SIG-M5 (cell line): ENCODE data around the gene JPT1.

Experiments
- DNase-seq: peaks from one replicate; lab custom pipeline; 2025; lab: John Stamatoyannopoulos, UW

Gene JPT1

DNA sequence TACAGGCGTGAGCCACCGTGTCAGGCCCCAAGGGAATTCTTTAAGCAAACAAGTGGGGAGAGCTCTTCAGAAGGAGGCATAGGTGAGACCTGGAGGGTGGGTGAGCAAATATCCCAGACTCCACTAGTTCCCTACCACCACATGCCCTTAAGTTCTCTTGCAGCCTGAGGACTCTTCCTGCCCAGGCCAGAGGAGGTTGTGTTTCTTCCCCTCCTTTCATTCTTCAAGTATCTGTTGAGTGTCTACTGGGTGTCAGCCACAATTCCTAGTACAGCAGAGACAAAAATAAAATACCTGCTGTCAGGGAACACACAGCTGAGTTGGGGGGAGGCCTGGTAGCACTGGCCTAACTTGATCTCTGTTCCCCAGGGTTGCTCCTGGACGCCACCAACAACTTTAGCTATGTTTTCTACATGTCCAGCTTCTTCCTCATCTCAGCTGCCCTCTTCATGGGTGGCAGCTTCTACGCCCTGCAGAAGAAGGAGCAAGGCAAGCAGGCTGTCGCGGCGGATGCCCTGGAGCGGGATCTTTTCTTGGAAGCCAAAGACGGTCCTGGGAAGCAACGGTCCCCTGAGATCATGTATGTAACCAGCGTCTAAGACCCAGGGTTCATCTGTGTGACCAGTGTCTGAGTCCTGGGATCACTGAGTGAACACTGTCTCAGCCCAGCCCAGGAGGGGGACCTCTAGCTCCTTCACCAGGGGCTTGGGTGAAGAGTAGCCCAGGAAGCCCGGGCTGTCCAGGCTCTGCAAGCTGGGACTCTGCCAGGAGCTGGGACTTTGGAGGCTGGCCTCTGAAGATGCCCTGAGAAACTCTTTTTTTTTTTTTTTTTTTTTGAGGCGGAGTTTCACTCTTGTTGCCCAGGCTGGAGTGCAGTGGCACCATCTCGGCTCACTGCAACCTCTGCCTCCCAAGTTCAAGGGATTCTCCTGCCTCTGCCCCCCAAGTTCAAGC, 50.4 kb downstream of the JPT1 start:
- DNase-seq = no peak

DNA sequence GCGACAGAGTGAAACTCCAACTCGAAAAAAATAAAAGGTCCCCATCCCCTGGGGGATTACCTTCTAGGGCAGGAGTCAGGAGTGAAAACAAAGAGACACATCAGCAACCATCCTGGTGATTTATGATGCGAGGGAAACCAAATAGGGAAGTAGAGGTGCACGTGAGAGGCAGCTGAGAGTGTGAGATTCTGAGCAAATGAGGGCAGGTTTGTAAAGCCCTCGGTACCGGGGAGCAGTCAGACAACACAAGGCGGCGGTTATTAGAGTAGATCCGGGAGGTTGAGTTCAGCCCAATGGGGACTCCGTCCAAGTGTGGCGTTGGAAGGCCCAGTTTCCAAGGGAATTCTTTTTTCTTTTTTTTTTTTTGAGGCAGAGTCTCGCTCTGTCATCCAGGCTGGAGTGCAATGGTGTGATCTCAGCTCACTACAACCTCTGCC, 51.9 kb downstream of the JPT1 start:
- DNase-seq = no peak

DNA sequence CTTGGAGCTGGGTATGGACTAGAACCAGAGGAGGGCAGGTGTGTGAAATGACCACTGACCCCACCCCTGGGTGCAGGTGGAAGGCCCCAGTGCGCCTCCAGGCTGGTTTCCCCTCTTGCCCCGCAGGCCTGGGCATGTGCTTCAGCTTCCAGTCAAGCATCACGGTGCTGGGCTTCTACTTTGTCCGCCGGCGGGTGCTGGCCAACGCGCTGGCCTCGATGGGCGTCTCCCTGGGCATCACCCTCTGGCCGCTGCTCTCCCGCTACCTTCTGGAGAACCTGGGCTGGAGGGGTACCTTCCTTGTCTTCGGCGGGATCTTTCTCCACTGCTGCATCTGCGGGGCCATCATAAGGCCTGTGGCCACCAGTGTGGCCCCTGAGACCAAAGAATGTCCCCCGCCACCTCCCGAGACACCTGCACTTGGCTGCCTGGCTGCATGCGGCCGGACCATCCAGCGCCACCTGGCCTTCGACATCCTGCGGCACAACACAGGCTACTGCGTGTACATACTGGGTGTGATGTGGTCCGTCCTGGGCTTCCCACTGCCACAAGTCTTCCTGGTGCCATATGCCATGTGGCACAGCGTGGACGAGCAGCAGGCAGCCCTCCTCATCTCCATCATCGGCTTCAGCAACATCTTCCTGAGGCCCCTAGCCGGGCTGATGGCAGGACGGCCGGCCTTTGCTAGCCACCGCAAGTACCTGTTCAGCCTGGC, 54.3 kb downstream of the JPT1 start:
- no peak for DNase-seq

DNA sequence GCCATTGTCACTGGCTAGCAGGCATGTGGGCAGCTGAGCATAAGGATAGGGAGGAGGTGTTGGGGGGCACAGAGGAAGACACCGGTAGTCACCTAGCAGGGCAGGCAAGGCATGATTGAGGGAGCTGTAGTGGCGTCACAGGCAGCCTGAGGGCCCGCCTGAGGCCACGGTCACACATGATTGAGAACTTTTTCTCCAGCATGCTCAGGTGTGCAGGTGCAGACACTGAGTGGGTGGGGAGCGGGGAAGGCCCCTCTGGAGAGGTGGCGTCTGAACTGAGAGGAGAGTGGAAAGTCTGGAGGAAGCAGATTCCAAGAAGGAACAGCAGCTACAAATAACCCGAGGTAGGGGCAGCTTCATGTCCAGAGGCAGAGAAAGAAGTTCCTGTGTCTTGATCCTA, 55.5 kb downstream of the JPT1 start:
- no peak for DNase-seq

DNA sequence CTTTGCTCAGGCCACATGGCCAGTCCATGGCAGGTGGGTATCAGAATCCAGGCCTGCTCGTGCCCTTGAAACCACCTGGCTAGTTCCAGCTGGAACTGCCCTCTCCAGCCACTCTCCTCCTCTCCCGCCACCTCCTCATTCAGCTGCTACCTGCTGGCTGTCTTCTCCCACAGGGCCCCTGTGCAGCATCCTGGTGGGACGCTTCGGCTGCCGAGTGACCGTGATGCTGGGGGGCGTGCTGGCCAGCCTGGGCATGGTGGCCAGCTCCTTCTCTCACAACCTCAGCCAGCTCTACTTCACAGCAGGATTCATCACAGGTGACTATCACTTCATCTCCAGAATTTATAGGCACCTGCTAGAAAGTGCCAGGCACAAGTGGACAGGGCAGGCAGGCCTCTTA, 56.4 kb downstream of the JPT1 start:
- DNase-seq = no peak

DNA sequence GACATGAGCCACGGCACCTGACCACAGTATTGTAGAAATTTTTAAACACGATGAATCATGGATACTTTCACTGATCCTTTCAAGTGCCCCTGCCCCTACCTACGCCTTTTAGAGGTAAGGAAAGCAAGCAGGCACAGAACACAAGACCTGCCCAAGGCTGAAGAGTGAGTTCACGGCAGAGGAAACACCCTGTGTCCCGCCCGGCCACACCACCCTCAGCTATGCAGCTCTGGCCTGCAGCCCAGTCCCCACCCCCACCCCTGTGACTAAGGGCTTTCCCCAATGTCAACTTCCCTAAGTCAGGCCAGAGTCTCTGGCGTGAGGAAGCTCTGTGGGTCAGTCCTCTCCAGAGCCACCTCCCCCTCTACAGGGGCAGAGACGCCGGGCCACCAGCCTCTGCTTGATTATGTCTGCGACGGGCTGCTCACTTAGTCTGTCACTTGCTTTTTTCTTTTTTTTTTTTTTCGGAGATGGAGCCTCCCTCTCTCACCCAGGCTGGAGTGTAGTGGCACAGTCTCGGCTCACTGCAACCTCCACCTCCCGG, 58.2 kb downstream of the JPT1 start:
- no peak for DNase-seq

DNA sequence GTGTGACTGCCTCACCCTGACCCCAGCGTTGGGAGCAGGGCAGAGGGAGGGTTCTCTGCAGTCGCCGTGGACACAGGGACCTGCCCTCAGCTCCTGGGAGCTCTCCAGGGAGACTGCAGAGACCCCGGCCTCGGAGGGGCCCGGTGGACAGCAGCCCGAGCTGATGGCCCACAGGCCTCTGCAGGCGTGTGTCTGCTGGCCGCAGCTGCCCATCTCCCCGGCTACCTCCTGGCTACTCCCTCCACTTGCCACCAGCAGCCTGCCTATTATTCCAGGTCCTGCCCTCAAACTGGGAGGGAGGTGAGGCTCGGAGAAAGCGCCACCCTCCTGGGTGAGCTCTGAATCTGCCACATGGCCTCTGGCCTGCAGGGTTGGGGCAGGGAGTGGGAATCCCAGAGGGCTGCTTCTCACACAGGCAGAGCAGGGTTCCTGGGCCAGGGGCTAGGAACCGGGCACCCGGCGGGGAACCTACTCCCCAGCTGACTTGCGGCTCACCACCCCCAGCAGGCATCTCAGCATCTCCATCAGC, 59.4 kb downstream of the JPT1 start:
- no peak for DNase-seq

DNA sequence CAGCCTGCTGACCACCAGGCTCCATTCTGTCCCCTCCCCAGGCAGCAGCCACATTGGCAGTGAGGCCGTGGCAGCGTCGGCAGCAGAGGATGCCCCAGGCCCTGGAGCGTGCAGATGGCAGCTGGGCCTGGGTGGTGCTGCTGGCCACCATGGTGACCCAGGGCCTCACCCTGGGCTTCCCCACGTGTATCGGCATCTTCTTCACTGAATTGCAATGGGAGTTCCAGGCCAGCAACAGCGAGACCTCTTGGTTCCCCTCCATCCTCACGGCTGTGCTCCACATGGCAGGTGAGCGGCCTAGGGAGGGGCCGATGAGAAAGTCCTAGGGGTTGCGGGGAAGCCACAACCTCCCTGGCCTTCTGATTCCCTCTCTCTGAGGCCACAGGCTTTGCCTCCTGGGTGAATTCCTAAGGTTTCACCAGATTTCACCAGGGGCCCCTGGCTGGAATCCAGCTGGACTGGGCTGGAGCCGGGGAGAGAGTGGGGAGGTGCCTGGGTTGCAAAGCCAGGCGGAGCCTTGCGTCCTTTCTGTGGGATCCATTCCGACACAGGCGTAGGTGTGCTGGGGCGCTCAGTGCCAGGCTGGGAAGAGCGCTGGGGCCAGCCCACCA, 60.7 kb downstream of the JPT1 start:
- no peak for DNase-seq

DNA sequence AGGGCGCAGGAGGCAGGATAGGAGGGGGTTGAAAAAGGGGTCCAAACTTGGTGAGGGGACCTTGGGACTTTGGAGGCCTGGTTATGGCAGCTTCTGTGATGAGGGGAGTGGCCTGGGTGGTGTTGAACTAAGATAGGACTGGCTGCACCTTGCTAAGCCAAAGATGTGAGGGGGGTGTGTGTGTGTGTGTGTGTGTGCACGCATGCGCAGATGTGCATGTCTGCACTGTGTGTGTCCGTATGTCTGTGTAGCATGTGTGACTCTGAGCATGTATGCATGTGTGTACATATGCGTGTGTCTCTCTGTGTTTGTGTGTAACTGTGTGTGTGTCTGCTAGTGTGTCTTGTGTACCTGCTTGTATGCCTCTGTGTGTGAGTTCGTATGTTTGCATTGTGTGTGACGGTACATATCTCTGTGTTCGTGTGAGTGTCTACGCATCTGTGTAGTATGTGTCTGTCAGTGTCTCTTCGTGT, 62.4 kb downstream of the JPT1 start:
- no peak for DNase-seq

DNA sequence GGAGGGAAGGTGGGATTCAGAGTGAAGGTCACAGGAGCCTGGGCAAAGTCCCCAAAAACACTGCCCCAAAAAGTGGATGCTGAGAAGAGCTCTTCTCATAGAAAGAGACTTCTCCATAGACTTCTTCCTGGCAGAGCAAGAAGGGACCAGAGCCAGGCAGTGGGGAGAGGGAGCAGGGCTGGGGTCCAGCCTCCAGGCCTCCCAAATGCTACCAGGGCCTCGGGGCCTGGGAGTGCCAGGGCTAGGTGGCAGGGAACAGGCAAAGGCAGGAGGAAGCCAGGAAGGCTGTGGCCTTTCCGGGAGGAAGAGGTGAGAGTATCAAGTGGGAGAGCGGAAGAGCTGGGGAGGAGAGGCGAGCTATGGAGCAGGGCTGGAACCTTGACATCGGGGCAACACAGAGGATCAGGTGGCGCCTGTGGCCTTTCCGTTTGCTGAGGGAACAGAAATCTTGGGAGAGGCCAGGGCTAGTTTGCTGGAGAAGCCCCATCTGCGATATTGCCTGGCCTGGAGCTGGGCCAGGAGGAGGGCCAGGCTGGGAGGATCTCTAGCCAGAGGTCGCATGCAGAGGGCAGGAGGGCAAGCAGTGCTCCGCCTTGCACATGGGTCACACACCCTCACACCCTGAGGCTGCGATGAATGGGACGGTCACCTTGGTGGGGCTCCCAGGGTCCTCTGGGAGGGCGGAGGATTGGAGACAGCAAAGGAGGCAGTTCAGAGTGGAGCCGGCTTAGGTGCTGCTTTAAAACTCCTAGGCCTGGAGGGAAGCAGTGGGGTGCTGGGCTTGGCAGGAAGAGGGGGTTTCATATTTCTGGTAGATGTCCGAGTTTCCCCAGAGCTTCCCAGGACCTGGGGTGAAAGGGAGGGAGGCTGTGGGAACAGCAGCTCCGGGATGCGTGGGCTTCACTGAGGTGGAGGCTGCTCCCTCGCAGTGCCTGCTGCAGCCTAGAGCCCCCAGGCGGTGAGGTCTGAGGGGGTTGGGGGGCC, 63.1 kb downstream of the JPT1 start:
- DNase-seq = no peak

DNA sequence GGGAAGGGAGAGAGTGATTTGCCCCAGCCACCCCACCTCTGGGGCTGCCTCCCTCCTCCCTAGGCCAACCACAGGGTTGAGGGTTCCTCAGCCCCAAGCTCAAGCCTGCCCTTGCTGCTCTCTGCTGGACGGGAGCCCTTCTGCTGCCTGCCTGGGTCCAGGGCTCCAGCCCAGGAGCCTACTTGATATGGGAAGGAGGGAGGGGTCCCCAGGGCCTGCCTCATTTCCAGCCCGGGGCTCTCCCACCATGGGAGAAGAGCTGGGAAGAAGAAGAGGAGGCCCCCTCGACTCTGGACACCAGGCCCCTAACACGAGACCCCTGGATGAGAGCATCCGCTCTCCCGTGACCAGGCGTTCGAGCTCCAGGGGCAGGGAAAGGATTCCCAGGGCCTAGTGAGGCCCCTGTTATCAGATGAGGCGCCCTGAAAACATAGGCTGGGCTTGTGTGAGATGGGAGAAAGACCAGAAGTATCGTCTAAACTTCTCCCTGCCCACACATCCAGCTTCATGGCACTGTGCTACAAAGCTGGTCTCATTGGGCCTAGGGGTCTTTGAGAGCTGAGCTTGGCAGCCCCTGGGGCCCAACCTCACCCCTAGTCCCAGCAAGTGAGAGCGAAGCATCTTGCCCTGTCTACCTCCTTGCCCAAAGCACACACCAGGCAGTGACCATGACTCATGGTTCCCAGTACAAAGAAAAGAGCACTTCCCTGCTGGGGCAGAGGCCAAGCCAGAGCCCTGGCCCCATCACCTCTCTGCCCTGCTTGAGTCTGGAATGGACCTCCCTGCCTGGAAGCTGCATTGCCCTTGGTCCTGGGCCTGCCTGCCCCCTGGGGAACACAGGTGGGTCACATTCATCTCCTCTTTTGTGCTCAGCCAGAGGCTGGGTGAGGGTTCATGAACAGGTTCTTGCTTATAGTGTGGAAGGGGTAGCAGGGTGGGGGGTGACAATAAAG, 65.6 kb downstream of the JPT1 start:
- DNase-seq = no peak

DNA sequence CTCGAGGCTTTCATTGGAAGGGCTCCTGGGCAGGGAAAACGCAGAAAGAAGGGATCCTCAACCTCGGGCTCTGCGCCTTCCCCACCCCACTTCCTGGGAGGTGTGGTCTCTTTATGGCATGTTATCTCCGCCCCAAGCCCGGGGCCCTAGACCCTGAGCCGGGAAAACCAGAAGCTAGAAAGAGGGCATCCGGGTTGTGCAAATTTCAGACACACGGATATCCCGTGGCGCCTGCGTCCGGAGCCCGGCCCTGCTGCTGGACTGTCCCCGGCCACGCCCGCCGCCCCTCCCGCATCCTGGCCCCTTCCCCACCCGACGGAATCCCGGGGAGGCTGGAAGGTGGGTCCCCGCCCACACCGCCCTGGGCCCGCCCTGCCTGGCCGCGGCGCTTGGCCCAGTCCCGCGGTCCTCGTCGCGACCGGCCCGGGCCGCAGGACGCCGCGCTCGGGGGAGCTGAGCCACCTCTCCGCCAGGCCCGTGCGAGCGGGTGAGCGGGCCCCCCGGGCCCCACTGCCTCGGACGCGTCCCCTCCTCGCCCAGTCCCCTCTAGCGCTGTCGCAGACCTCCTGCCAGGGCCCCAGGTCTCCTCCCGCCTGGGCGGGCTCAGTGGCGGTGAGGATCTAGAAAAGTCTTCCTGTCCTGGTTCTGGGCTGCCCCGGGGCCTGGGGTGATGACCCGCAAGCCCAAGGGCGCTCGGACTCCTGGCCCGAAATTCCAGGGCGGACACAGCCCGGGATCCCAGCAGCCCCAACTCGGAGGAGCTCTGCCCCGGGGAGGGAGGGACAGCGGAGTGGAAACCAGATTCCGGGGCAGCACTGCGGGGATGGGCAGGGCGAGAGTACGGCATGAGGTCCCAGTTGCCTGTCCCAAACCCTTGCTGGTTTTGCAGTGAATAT, 66.5 kb downstream of the JPT1 start, which contains the start of gene SLC16A5:
SLC16A5 (plus strand) TSS at position 397 of the 896 bp plus-strand sequence. CDS start 5,683 bp downstream, outside the sequence.
- DNase-seq = no peak

DNA sequence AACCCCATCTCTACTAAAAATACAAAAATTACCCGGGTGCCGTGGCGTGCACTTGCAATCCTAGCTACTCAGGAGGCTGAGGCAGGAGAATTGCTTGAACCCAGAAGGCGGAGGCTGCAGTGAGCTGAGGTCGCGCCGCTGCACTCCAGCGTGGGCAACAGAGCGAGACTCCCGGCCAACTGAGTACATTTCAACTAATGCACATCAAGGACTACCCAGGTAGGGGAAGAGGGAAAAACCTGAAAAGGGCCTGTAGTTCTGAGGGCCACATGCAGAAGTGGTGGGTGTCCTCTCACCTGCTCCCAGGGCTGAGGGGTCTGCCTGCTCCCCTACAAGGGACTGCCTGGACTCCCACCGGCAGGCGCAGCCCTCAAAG, 67.1 kb downstream of the JPT1 start:
- no peak for DNase-seq

DNA sequence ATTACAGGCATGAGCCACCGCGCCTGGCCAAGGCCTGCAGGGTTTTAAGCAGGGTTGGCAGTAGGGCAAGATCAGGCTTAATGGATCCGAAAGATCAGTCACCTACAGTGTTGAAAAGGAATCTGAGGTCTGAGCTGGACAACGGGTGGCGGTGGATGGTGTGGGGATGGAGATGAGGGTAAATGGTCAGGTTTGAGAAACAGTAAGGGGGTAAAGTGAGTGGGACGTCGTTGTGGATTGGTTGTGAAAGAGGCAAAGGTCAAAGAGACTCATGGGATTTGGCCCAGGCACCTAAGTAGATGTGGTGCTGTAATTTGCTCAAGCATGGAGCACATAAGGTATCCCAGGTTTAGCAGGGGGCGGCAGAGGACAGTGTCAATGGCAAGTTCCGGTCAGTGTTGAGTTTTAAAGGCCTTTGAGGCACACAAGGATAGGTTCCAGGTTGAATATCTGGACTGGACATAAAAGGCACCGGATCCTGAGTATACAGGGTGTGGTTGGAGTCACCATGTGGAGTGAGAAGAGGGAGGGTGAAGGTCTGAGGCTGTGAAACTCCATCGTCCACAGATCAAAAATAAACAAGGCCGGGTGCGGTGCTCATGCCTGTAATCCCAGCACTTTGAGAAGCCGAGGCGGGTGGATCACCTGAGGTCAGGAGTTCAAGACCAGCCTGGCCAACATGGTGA, 67.7 kb downstream of the JPT1 start:
- no peak for DNase-seq
